GM21381 (cell line): Measurements from ENCODE around the gene SGIP1.

Source experiments
- ATAC-seq: cut with Tn5 transposase; IDR thresholded peaks from one replicate; pipeline ENCODE4 v1.9.1; 2021; ENCODE audit warnings: mild to moderate bottlenecking, moderate library complexity; ENCODE audit not compliant: unreplicated experiment

SGIP1 gene

GRCh38 chr1:66599899-66600737, 66.2 kb downstream of the SGIP1 start:
- no peak for ATAC-seq

GRCh38 chr1:66605419-66605997, 71.6 kb downstream of the SGIP1 start:
- no peak for ATAC-seq

- no peak for ATAC-seq
Measured at GRCh38 chr1:66606362-66607065, 72.6 kb downstream of the SGIP1 start.

GRCh38 chr1:66607458-66607857, 73.5 kb downstream of the SGIP1 start:
- ATAC-seq, result no peak

GRCh38 chr1:66613187-66613586, 79.2 kb downstream of the SGIP1 start:
- no peak for ATAC-seq

GRCh38 chr1:66617362-66618184, 83.6 kb downstream of the SGIP1 start:
- no peak for ATAC-seq

- no peak for ATAC-seq
Measured at GRCh38 chr1:66618390-66618789, 84.4 kb downstream of the SGIP1 start.

- ATAC-seq, result no peak
Measured at GRCh38 chr1:66623812-66624211, 89.9 kb downstream of the SGIP1 start.

GRCh38 chr1:66624412-66625060, 90.6 kb downstream of the SGIP1 start:
- ATAC-seq, result no peak

GRCh38 chr1:66626261-66626660, 92.3 kb downstream of the SGIP1 start:
- ATAC-seq, result no peak

GRCh38 chr1:66628926-66629325, 95.0 kb downstream of the SGIP1 start:
- no peak for ATAC-seq

- no peak for ATAC-seq
Measured at GRCh38 chr1:66633159-66633558, 99.2 kb downstream of the SGIP1 start.

- ATAC-seq, result no peak
Measured at GRCh38 chr1:66637146-66637545, 103.2 kb downstream of the SGIP1 start.

- ATAC-seq, result no peak
Measured at GRCh38 chr1:66641891-66642473, 108.0 kb downstream of the SGIP1 start.

- no peak for ATAC-seq
Measured at GRCh38 chr1:66642992-66643391, 109.0 kb downstream of the SGIP1 start.

GRCh38 chr1:66644331-66644730, 110.4 kb downstream of the SGIP1 start:
- ATAC-seq, result no peak

- peak; percentile 92 for ATAC-seq
Measured at GRCh38 chr1:66648901-66649595, 115.1 kb downstream of the SGIP1 start.

- no peak for ATAC-seq
Measured at GRCh38 chr1:66652556-66652955, 118.6 kb downstream of the SGIP1 start.

GRCh38 chr1:66654643-66655042, 120.7 kb downstream of the SGIP1 start:
- no peak for ATAC-seq

- ATAC-seq, result no peak
Measured at GRCh38 chr1:66671455-66671854, 137.5 kb downstream of the SGIP1 start.
